B cell (primary cell): ENCODE results near the gene HPF1. TPM values are rescaled to one million over a fixed set of nuclear protein-coding genes. Genes with fewer than 3 reads are reported as not detected.

Experiments used
- ATAC-seq: fragments of 200-7000 bp; cut with Tn5 transposase; one replicate; pipeline ENCODE4 v1.10.0; 2021; ENCODE audit warnings: low read depth, mild to moderate bottlenecking, moderate number of reproducible peaks, moderate library complexity
- CTCF ChIA-PET: fragments of 350-600 bp; sonication (Branson Sonifier 250); formaldehyde crosslinking; loops from one replicate; lab custom pipeline; 2021; ENCODE audit warnings: antibody characterized with exemption, inconsistent platforms; lab: Charles Lee
- POLR2A ChIA-PET: fragments of 350-600 bp; sonication (Branson Sonifier 250); formaldehyde crosslinking; loops from one replicate; lab custom pipeline; 2021; ENCODE audit warnings: antibody characterized with exemption; lab: Charles Lee
- DNase-seq: peaks from one replicate; pipeline ENCODE4 v3.0.0; 2013
- H2AFZ ChIP-seq: 2 replicates; pipeline ENCODE4 v1.6.1; 2012; ENCODE audit warnings: mild to moderate bottlenecking, low read depth, low read length; ENCODE audit not compliant: insufficient read depth, poor library complexity, severe bottlenecking
- H3K27ac ChIP-seq, 2 donors: 1 replicate in 1 of 2; 2 replicates in 1 of 2; pipeline ENCODE4 v1.5.1; 2012 to 2013; ENCODE audit warnings: low read length in 2 of 2, mild to moderate bottlenecking in 2 of 2, moderate library complexity in 1 of 2
- H3K27me3 ChIP-seq, 4 experiments: fragments of 200-600 bp in 1 of 4; sonication (generic) in 1 of 4; replicated peaks in 1 of 4; 1 replicate in 2 of 4; 2 replicates in 2 of 4; pipeline versions ENCODE4 v1.6.1 to v1.7.0; 2013 to 2016; ENCODE audit warnings: low read length in 3 of 4, mild to moderate bottlenecking in 2 of 4, mixed read lengths in 1 of 4, moderate library complexity in 1 of 4; ENCODE audit not compliant: insufficient read depth in 4 of 4, control insufficient read depth in 3 of 4; ENCODE audit errors: control extremely low read depth in 1 of 4
- H3K36me3 ChIP-seq, 2 experiments: replicated peaks in 1 of 2; 1 replicate in 1 of 2; 2 replicates in 1 of 2; pipeline versions ENCODE4 v1.6.1 to v1.7.1; 2013; ENCODE audit warnings: low read length in 1 of 2; ENCODE audit not compliant: insufficient read depth in 2 of 2, control insufficient read depth in 1 of 2; ENCODE audit errors: control extremely low read depth in 1 of 2, extremely low read depth in 1 of 2
- H3K4me1 ChIP-seq, 2 donors: fragments of 200-600 bp in 1 of 2; sonication (generic) in 1 of 2; 1 replicate in 1 of 2; 2 replicates in 1 of 2; pipeline versions ENCODE4 v1.5.1 to v1.6.1; 2013 to 2017; ENCODE audit warnings: low read length in 2 of 2; ENCODE audit not compliant: control insufficient read depth in 2 of 2, insufficient read depth in 2 of 2
- H3K4me2 ChIP-seq: replicated peaks from 2 replicates; pipeline ENCODE3; 2012; ENCODE audit warnings: mild to moderate bottlenecking, low read depth, low read length; ENCODE audit not compliant: poor library complexity, severe bottlenecking
- H3K4me3 ChIP-seq, 5 experiments: fragments of 200-600 bp in 1 of 5; sonication (generic) in 1 of 5; 1 replicate in 3 of 5; 2 replicates in 2 of 5; pipeline versions ENCODE4 v1.5.1 to v1.7.0; 2011 to 2016; ENCODE audit warnings: low read length in 4 of 5, mild to moderate bottlenecking in 4 of 5, low read depth in 2 of 5, control low read depth in 1 of 5, moderate library complexity in 1 of 5; ENCODE audit not compliant: insufficient read depth in 1 of 5; ENCODE audit errors: control extremely low read depth in 1 of 5, extremely low read depth in 1 of 5
- H3K79me2 ChIP-seq: fragments of 200-600 bp; sonication (generic); one replicate; pipeline ENCODE4 v1.6.0; 2016; ENCODE audit warnings: low read length; ENCODE audit not compliant: control insufficient read depth, insufficient read depth
- H3K9ac ChIP-seq: fragments of 200-600 bp; sonication (generic); 2 replicates; pipeline ENCODE4 v1.6.1; 2017; ENCODE audit warnings: mild to moderate bottlenecking, low read length, moderate library complexity
- H3K9me3 ChIP-seq, 3 donors: one replicate each; pipeline versions ENCODE4 v1.6.1 to v1.7.1; 2013; ENCODE audit warnings: low read length in 2 of 3; ENCODE audit not compliant: control insufficient read depth in 2 of 3, insufficient read depth in 1 of 3; ENCODE audit errors: control extremely low read depth in 1 of 3
- H4K20me1 ChIP-seq: 2 replicates; pipeline ENCODE4 v1.6.0; 2012; ENCODE audit warnings: mild to moderate bottlenecking, low read length; ENCODE audit not compliant: insufficient read depth, control insufficient read depth, poor library complexity, severe bottlenecking
- H3K27ac Mint-ChIP-seq: one replicate; pipeline ENCODE4 v1.8.0; 2021; ENCODE audit warnings: mixed read lengths
- H3K27me3 Mint-ChIP-seq: one replicate; pipeline ENCODE4 v1.8.0; 2021; ENCODE audit warnings: mixed read lengths
- H3K4me1 Mint-ChIP-seq: one replicate; pipeline ENCODE4 v1.8.0; 2021; ENCODE audit warnings: mixed read lengths
- H3K4me3 Mint-ChIP-seq: one replicate; pipeline ENCODE4 v1.8.0; 2021; ENCODE audit warnings: mixed read lengths
- H3K9me3 Mint-ChIP-seq: one replicate; pipeline ENCODE4 v1.8.0; 2022; ENCODE audit warnings: mixed read lengths; ENCODE audit not compliant: insufficient read depth
- EZH2 ChIP-seq: IDR thresholded peaks from 2 replicates; pipeline ENCODE4 v1.6.1; 2012; ENCODE audit warnings: borderline replicate concordance, low read depth, mild to moderate bottlenecking, moderate library complexity, low read length; ENCODE audit not compliant: insufficient read depth, poor library complexity, severe bottlenecking
- WGBS: methylation state at CpG from one replicate; pipeline ENCODE4 v1.1.5; 2013; ENCODE audit warnings: missing lambda C conversion rate; ENCODE audit not compliant: insufficient coverage; 5-methylcytosine and 5-hydroxymethylcytosine counted together
- intact Hi-C: fragments of 100-400 bp; cut with micrococcal nuclease; formaldehyde crosslinking; loops from one replicate; pipeline ENCODE4 v1.10.0; 2022
- polyA plus RNA-seq: library from polyadenylated mRNA; depleted of rRNA; stranded (reverse); fragments of >200 nt; gene quantifications from 2 replicates; pipeline ENCODE4 v1.2.3, GENCODE V29; 2012
- total RNA-seq, 2 donors: library from RNA; stranded (reverse); fragments of 120-200 nt in 1 of 2; gene quantifications; 1 replicate in 1 of 2; 2 replicates in 1 of 2; pipeline versions ENCODE4 v1.2.3 to v1.2.4, GENCODE V29; 2013 to 2022
- TF ChIP-seq, protein P1 (sequence below): fragments of 200-600 bp; IDR thresholded peaks from one replicate; pipeline ENCODE4 v1.8.0; 2022; ENCODE audit warnings: antibody characterized with exemption, mild to moderate bottlenecking

The HPF1 gene
- total and polyA plus RNA-seq, 2 donors (not counting 1 experiment from before 2014, with no cell fraction given) = 8.7 to 15.2 TPM

DNA sequence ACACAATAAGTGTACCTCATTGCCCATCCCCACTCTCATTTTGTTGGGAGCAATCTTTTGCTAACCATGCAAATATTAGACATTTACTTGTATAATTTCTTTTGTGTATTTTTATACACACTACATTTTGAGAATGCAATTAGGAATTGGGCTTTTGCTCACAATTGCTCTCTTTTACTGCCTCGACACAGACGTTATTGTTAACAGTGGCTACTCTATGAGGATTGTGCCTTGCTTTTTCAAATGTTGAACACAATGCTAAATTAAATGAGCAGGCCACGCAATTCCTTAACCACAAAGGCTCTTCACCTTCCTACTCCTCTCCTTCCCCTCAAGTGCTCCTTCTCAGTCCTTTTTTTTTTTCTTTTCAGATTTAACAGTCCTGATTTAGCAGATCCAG lies 42.8 kb upstream of the HPF1 start:
- Mint-ChIP-seq H3K27ac (no peak overlapping the region), H3K9me3 (no peaks in the 10 kb centered on the region), H3K27me3 (peaks cover 29% of the 10 kb centered on the region), H3K4me3 (no peak overlapping the region), H3K4me1 (no peaks in the 10 kb centered on the region)
- ChIA-PET CTCF (interaction anchor here (1.8 kb wide), 1 partner anchor 10 kb away, joined by 9 read pairs; no protein-coding TSS in a partner anchor), POLR2A (no interaction called here)
- H3K36me3 ChIP-seq = no peaks in the 10 kb centered on the region
- H3K9me3 ChIP-seq = no peaks in the 10 kb centered on the region
- 100% methylated on average over 1 of the region's 3 CpGs for WGBS
- no peaks in the 10 kb centered on the region for H3K79me2 ChIP-seq
- intact Hi-C loops = no loop called here
- DNase-seq = no peak
- H3K27ac ChIP-seq = no peak overlapping the region
- no peak overlapping the region for H3K9ac ChIP-seq
- H3K4me3 ChIP-seq = no peak overlapping the region
- no peaks in the 10 kb centered on the region for H3K4me1 ChIP-seq
- ATAC-seq = no peak
- H2AFZ ChIP-seq = no peak overlapping the region
- H3K4me2 ChIP-seq = no peak overlapping the region
- no peaks in the 10 kb centered on the region for H4K20me1 ChIP-seq
- TF ChIP-seq, protein P1, sequence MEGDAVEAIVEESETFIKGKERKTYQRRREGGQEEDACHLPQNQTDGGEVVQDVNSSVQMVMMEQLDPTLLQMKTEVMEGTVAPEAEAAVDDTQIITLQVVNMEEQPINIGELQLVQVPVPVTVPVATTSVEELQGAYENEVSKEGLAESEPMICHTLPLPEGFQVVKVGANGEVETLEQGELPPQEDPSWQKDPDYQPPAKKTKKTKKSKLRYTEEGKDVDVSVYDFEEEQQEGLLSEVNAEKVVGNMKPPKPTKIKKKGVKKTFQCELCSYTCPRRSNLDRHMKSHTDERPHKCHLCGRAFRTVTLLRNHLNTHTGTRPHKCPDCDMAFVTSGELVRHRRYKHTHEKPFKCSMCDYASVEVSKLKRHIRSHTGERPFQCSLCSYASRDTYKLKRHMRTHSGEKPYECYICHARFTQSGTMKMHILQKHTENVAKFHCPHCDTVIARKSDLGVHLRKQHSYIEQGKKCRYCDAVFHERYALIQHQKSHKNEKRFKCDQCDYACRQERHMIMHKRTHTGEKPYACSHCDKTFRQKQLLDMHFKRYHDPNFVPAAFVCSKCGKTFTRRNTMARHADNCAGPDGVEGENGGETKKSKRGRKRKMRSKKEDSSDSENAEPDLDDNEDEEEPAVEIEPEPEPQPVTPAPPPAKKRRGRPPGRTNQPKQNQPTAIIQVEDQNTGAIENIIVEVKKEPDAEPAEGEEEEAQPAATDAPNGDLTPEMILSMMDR = no peak
- no peak for TF ChIP-seq EZH2
- H3K27me3 ChIP-seq = no peaks in the 10 kb centered on the region

DNA sequence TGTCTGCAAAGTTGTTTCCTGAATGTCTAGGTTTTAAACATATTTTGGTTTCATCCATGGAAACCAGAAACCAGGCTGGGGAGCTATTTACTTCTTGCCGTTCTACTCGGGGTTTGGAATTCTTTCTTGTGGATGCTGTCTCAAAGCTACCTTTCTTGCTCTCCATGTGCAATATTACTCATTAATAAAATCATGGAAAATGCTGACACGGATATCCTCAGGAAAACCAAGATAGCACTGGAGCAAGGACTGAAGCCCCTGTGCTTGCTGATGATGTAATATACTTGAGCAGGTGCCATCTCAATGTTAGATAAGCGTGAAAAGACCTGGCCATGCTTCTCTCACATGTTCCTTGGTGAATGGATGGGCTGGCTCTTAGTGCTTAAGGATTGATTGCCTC lies 41.5 kb upstream of the HPF1 start:
- CTCF ChIA-PET = interaction anchor here (1.8 kb wide), 1 partner anchor 11 kb away, joined by 9 read pairs; no protein-coding TSS in a partner anchor
- H3K27ac Mint-ChIP-seq = no peak overlapping the region
- Histone ChIP-seq H3K9me3 (no peaks in the 10 kb centered on the region), H3K27ac (no peak overlapping the region), H3K27me3 (no peaks in the 10 kb centered on the region), H3K9ac (no peak overlapping the region), H3K4me3 (no peak overlapping the region), H4K20me1 (no peaks in the 10 kb centered on the region), H3K4me1 (no peaks in the 10 kb centered on the region), H3K36me3 (no peaks in the 10 kb centered on the region), H2AFZ (no peak overlapping the region), H3K79me2 (no peaks in the 10 kb centered on the region), H3K4me2 (no peak overlapping the region)
- TF ChIP-seq, protein P1 = no peak
- TF ChIP-seq EZH2 = no peak
- DNase-seq (no peak), ATAC-seq (no peak)
- WGBS = 100% methylated on average over 1 of the region's 4 CpGs
- no peaks in the 10 kb centered on the region for H3K9me3 Mint-ChIP-seq
- intact Hi-C loops = no loop called here
- H3K27me3 Mint-ChIP-seq = peaks cover 35% of the 10 kb centered on the region
- POLR2A ChIA-PET = no interaction called here
- no peak overlapping the region for H3K4me3 Mint-ChIP-seq
- no peaks in the 10 kb centered on the region for H3K4me1 Mint-ChIP-seq
